HG03045 (cell line): ENCODE measurements around the gene KCNMA1.

ENCODE experiments used
- ATAC-seq: cut with Tn5 transposase; IDR thresholded peaks from one replicate; pipeline ENCODE4 v1.9.1; 2021; ENCODE audit warnings: mild to moderate bottlenecking, moderate library complexity; ENCODE audit not compliant: unreplicated experiment

KCNMA1 gene

GRCh38 chr10:77383861-77384553 is 253.6 kb downstream of the KCNMA1 start:
- ATAC-seq: no peak

GRCh38 chr10:77381750-77382149 is 255.9 kb downstream of the KCNMA1 start:
- ATAC-seq: no peak

- no peak for ATAC-seq
Measured at GRCh38 chr10:77380723-77381122, 256.9 kb downstream of the KCNMA1 start.

- no peak for ATAC-seq
Measured at GRCh38 chr10:77380191-77380590, 257.4 kb downstream of the KCNMA1 start.

GRCh38 chr10:77378366-77379349 is 258.9 kb downstream of the KCNMA1 start:
- no peak for ATAC-seq

GRCh38 chr10:77377678-77378352 is 259.8 kb downstream of the KCNMA1 start:
- ATAC-seq: no peak

GRCh38 chr10:77377034-77377433 is 260.6 kb downstream of the KCNMA1 start:
- ATAC-seq: no peak

- no peak for ATAC-seq
Measured at GRCh38 chr10:77374189-77374656, 263.4 kb downstream of the KCNMA1 start.

GRCh38 chr10:77371848-77372799 is 265.5 kb downstream of the KCNMA1 start:
- ATAC-seq: no peak

GRCh38 chr10:77371421-77371820 is 266.2 kb downstream of the KCNMA1 start:
- ATAC-seq: no peak

GRCh38 chr10:77368006-77368405 is 269.6 kb downstream of the KCNMA1 start:
- no peak for ATAC-seq

- ATAC-seq: no peak
Measured at GRCh38 chr10:77363210-77363609, 274.4 kb downstream of the KCNMA1 start.

- ATAC-seq: no peak
Measured at GRCh38 chr10:77361831-77362230, 275.8 kb downstream of the KCNMA1 start.

- ATAC-seq: no peak
Measured at GRCh38 chr10:77361426-77361825, 276.2 kb downstream of the KCNMA1 start.

- ATAC-seq: no peak
Measured at GRCh38 chr10:77360835-77361234, 276.8 kb downstream of the KCNMA1 start.

GRCh38 chr10:77359950-77360520 is 277.6 kb downstream of the KCNMA1 start:
- no peak for ATAC-seq

GRCh38 chr10:77359287-77359691 is 278.3 kb downstream of the KCNMA1 start:
- no peak for ATAC-seq

GRCh38 chr10:77358656-77359055 is 279.0 kb downstream of the KCNMA1 start:
- ATAC-seq: no peak

GRCh38 chr10:77357611-77358310 is 279.8 kb downstream of the KCNMA1 start:
- no peak for ATAC-seq
